ENCODE data around the gene NECAB3. TPM values are rescaled to one million over a fixed set of nuclear protein-coding genes. Genes with fewer than 3 reads are reported as not detected.

The NECAB3 gene
- total and polyA plus RNA-seq, 2 donors (not counting 1 experiment from before 2014, with no cell fraction given): 8.5 to 11.8 TPM

- CTCF ChIA-PET: interaction anchor here (1.7 kb wide), 1 partner anchor 8 kb away, joined by 5 read pairs; no protein-coding TSS in a partner anchor
- no peak for TF ChIP-seq CTCF (IDR thresholded peaks at IDR 0.05)
- no peak for TF ChIP-seq EZH2 (IDR thresholded peaks at IDR 0.05; ENCODE audit: borderline replicate concordance, insufficient read depth, low read depth, low read length, poor library complexity, severe bottlenecking)
- Mint-ChIP-seq H3K27me3 (no peaks in the 10 kb centered on the region), H3K27ac (no peak overlapping the region), H3K4me1 (peaks cover 42% of the 10 kb centered on the region), H3K9me3 (ENCODE audit: insufficient read depth) (no peaks in the 10 kb centered on the region), H3K4me3 (no peak overlapping the region)
- DNase-seq (no peak), ATAC-seq (ENCODE audit: low read depth) (no peak)
- H2AFZ ChIP-seq (ENCODE audit: insufficient read depth, low read depth, low read length, poor library complexity, severe bottlenecking): no peak overlapping the region
- H4K20me1 ChIP-seq (ENCODE audit: control insufficient read depth, insufficient read depth, low read length, poor library complexity, severe bottlenecking): no peaks in the 10 kb centered on the region
- H3K9ac ChIP-seq (ENCODE audit: low read length): no peak overlapping the region
- no peak overlapping the region for H3K27ac ChIP-seq (ENCODE audit: low read length in 2 of 2)
- POLR2A ChIA-PET: interaction anchor here (1.0 kb wide), 1 partner anchor 8 kb away, joined by 5 read pairs; no protein-coding TSS in a partner anchor
- intact Hi-C loops (cut with micrococcal nuclease): no loop called here
- WGBS (ENCODE audit: insufficient coverage): 98% methylated on average over 27 of the region's 31 CpGs
- H3K4me2 ChIP-seq (replicated peaks; ENCODE audit: low read depth, low read length, poor library complexity, severe bottlenecking): no peak overlapping the region
- peaks cover 3% of the 10 kb centered on the region for H3K79me2 ChIP-seq (ENCODE audit: control insufficient read depth, insufficient read depth, low read length)
- no peaks in the 10 kb centered on the region for H3K9me3 ChIP-seq (ENCODE audit: control extremely low read depth in 1 of 3, control insufficient read depth in 2 of 3, insufficient read depth in 1 of 3, low read length in 2 of 3)
- no peaks in the 10 kb centered on the region for H3K27me3 ChIP-seq (replicated peaks in 1 of 4; ENCODE audit: control extremely low read depth in 1 of 4, control insufficient read depth in 3 of 4, insufficient read depth in 4 of 4, low read length in 3 of 4)
- H3K4me1 ChIP-seq (ENCODE audit: control insufficient read depth in 2 of 2, insufficient read depth in 2 of 2, low read length in 2 of 2): peaks cover 34 to 39% of the 10 kb centered on the region in 2 donors
- no peaks in the 10 kb centered on the region for H3K36me3 ChIP-seq (replicated peaks in 1 of 2; ENCODE audit: control extremely low read depth in 1 of 2, control insufficient read depth in 1 of 2, extremely low read depth in 1 of 2, insufficient read depth in 2 of 2, low read length in 1 of 2)
- no peak overlapping the region for H3K4me3 ChIP-seq (ENCODE audit: control extremely low read depth in 1 of 5, extremely low read depth in 1 of 5, insufficient read depth in 1 of 5, low read depth in 2 of 5, low read length in 4 of 5)
These were observed 2.7 kb upstream of the NECAB3 start for GRCh38 chr20:33676652-33677645.

GRCh38 chr20:33676121-33676520, 1.9 kb upstream of the NECAB3 start:
- DNase-seq: no peak
- no peak overlapping the region for H2AFZ ChIP-seq (ENCODE audit: insufficient read depth, low read depth, low read length, poor library complexity, severe bottlenecking)
- no peaks in the 10 kb centered on the region for H3K27me3 ChIP-seq (replicated peaks in 1 of 4; ENCODE audit: control extremely low read depth in 1 of 4, control insufficient read depth in 3 of 4, insufficient read depth in 4 of 4, low read length in 3 of 4)
- intact Hi-C loops (cut with micrococcal nuclease): no loop called here
- CTCF ChIA-PET: interaction anchor here (1.7 kb wide), 1 partner anchor 8 kb away, joined by 5 read pairs; no protein-coding TSS in a partner anchor
- Mint-ChIP-seq H3K9me3 (ENCODE audit: insufficient read depth) (no peaks in the 10 kb centered on the region), H3K27me3 (no peaks in the 10 kb centered on the region), H3K4me1 (peaks cover 40% of the 10 kb centered on the region), H3K27ac (peak overlapping the region; percentile 32), H3K4me3 (peak overlapping the region; percentile 23)
- H3K4me3 ChIP-seq (ENCODE audit: control extremely low read depth in 1 of 5, extremely low read depth in 1 of 5, insufficient read depth in 1 of 5, low read depth in 2 of 5, low read length in 4 of 5): no peak overlapping the region
- no peak overlapping the region for H3K27ac ChIP-seq (ENCODE audit: low read length in 2 of 2)
- ATAC-seq (ENCODE audit: low read depth): no peak
- H3K9ac ChIP-seq (ENCODE audit: low read length): no peak overlapping the region
- H4K20me1 ChIP-seq (ENCODE audit: control insufficient read depth, insufficient read depth, low read length, poor library complexity, severe bottlenecking): no peaks in the 10 kb centered on the region
- H3K36me3 ChIP-seq (replicated peaks in 1 of 2; ENCODE audit: control extremely low read depth in 1 of 2, control insufficient read depth in 1 of 2, extremely low read depth in 1 of 2, insufficient read depth in 2 of 2, low read length in 1 of 2): no peaks in the 10 kb centered on the region
- POLR2A ChIA-PET: interaction anchor here (0.6 to 1.0 kb wide), 2 partner anchors 9 to 190 kb away, joined by 4 to 5 read pairs; no protein-coding TSS in a partner anchor
- TF ChIP-seq CTCF (IDR thresholded peaks at IDR 0.05): no peak
- no peak for TF ChIP-seq EZH2 (IDR thresholded peaks at IDR 0.05; ENCODE audit: borderline replicate concordance, insufficient read depth, low read depth, low read length, poor library complexity, severe bottlenecking)
- 98% methylated on average over 7 of the region's 11 CpGs for WGBS (ENCODE audit: insufficient coverage)
- H3K4me2 ChIP-seq (replicated peaks; ENCODE audit: low read depth, low read length, poor library complexity, severe bottlenecking): no peak overlapping the region
- peaks cover 34 to 39% of the 10 kb centered on the region in 2 donors for H3K4me1 ChIP-seq (ENCODE audit: control insufficient read depth in 2 of 2, insufficient read depth in 2 of 2, low read length in 2 of 2)
- peaks cover 3% of the 10 kb centered on the region for H3K79me2 ChIP-seq (ENCODE audit: control insufficient read depth, insufficient read depth, low read length)
- H3K9me3 ChIP-seq (ENCODE audit: control extremely low read depth in 1 of 3, control insufficient read depth in 2 of 3, insufficient read depth in 1 of 3, low read length in 2 of 3): no peaks in the 10 kb centered on the region

All from B cell (primary cell).